ENCODE measurements around the gene ROR2. TPM values are rescaled to one million over a fixed set of nuclear protein-coding genes. Genes with fewer than 3 reads are reported as not detected.

ROR2 gene
- total and polyA plus RNA-seq, 2 donors (not counting 3 experiments of a cell fraction or from before 2014, with no cell fraction given): not detected

DNA sequence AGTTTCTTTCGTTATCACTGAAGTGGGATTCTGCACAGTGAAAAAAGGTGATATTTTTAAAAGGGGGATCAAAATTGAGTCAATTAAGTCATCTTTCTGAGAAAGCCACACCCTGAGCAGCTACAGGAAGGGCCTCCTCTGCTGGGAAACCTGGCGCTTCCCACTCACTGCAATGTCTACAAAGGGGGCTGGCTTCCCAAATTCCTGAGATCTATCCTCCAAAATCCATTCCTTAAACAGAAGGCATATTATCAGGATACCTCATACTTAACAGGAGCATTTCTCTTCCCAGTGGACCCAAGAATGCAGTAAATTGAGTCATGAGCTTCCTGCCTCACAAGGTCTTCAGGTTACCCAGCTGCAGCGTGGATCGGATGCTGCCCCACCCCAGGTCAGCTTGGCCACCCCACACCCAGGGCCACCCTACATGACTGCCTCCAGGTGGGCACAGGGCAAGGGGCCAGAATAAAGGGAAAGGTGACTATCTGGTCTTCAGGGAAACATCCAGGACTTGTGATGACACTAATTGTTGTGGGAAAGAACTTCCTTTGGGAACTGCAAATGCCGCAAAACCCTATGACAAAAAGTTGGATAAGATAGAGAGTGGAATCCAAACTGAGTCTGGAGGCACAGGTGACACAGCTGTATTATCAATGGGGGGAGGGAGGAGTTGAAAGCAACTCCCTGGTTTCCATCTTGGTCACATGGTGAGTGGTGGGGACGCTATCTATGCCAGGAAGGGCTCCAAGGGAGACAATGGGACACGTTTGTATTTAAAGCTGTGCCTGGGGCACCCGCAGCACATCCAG lies 42.3 kb downstream of the ROR2 start:
- no peak for FAIRE-seq
- CTCF ChIA-PET: no interaction called here
- POLR2A ChIA-PET: no interaction called here

GRCh38 chr9:91905991-91906469 lies 44.0 kb downstream of the ROR2 start:
- ChIA-PET CTCF (no interaction called here), POLR2A (no interaction called here)
- Histone ChIP-seq H3K4me2 (ENCODE audit: insufficient read depth, low read length) (no peak overlapping the region), H3K36me3 (ENCODE audit: control insufficient read depth in 2 of 2, extremely low read depth in 1 of 2, insufficient read depth in 2 of 2, low read length in 2 of 2) (no peaks in the 10 kb centered on the region), H4K20me1 (replicated peaks; ENCODE audit: control insufficient read depth, extremely low read depth, insufficient read depth, low read length) (no peaks in the 10 kb centered on the region), H3K79me2 (ENCODE audit: control insufficient read depth, insufficient read depth, low read length) (no peaks in the 10 kb centered on the region), H3K9ac (replicated peaks; ENCODE audit: extremely low read depth, insufficient read depth, low read length) (no peak overlapping the region), H3K9me1 (replicated peaks; ENCODE audit: control insufficient read depth, extremely low read depth, insufficient read depth, low read length) (no peaks in the 10 kb centered on the region), H3K4me3 (replicated peaks in 1 of 3; ENCODE audit: insufficient read depth in 1 of 3, low read depth in 1 of 3, low read length in 3 of 3) (no peak overlapping the region), H3K27me3 (ENCODE audit: control insufficient read depth in 2 of 2, insufficient read depth in 2 of 2, low read length in 2 of 2) (no peaks in the 10 kb centered on the region), H2AFZ (ENCODE audit: low read depth, low read length) (no peak overlapping the region), H3K9me3 (replicated peaks; ENCODE audit: control insufficient read depth, insufficient read depth, low read length) (no peaks in the 10 kb centered on the region), H3K4me1 (ENCODE audit: control insufficient read depth, extremely low read depth, insufficient read depth, low read length) (no peaks in the 10 kb centered on the region), H3K27ac (ENCODE audit: insufficient read depth, low read depth, low read length) (no peak overlapping the region)
- FAIRE-seq (no peak), DNase-seq (ENCODE audit: low read depth, low spot score) (no peak)
- intact Hi-C loops (cut with micrococcal nuclease): no loop called here
- dilution Hi-C loops (cut with MboI; ENCODE audit: extremely low pct_ligation_motif_present, low sequenced_read_pairs): no loop called here
- no peak for TF ChIP-seq MYC (IDR thresholded peaks at IDR 0.05; ENCODE audit: low read depth, low read length)
- TF ChIP-seq GATA2 (IDR thresholded peaks at IDR 0.05; ENCODE audit: insufficient read depth, insufficient read length, low read depth, low read length): no peak
- TF ChIP-seq POLR2AphosphoS5 (IDR thresholded peaks at IDR 0.05; ENCODE audit: insufficient read depth, low read depth, low read length): no peak
- no peak for TF ChIP-seq POLR2A (IDR thresholded peaks at IDR 0.05; ENCODE audit: low read depth, low read length)
- TF ChIP-seq FOS (IDR thresholded peaks at IDR 0.05; ENCODE audit: borderline replicate concordance, insufficient read depth, low read length): no peak
- TF ChIP-seq JUN (IDR thresholded peaks at IDR 0.05; ENCODE audit: borderline replicate concordance, insufficient read depth, insufficient read length, low read depth): no peak
- no peak for TF ChIP-seq CTCF (IDR thresholded peaks at IDR 0.05; ENCODE audit: extremely low read depth in 1 of 2, insufficient read depth in 1 of 2, low read depth in 1 of 2, low read length in 2 of 2)
- TF ChIP-seq EZH2 (IDR thresholded peaks at IDR 0.05; ENCODE audit: borderline replicate concordance, low read depth, low read length, severe bottlenecking): no peak
- TF ChIP-seq MAX (IDR thresholded peaks at IDR 0.05; ENCODE audit: insufficient read depth, insufficient read length): no peak
- no TSS peak for BruUV-seq (replicated peaks)

More for the DNA sequence above, 42.3 kb downstream of the ROR2 start:
- dilution Hi-C loops (cut with MboI; ENCODE audit: extremely low pct_ligation_motif_present, low sequenced_read_pairs) (no loop called here), intact Hi-C loops (cut with micrococcal nuclease) (no loop called here)
- Histone ChIP-seq H3K27ac (ENCODE audit: insufficient read depth, low read depth, low read length) (no peak overlapping the region), H3K9ac (replicated peaks; ENCODE audit: extremely low read depth, insufficient read depth, low read length) (no peak overlapping the region), H3K79me2 (ENCODE audit: control insufficient read depth, insufficient read depth, low read length) (no peaks in the 10 kb centered on the region), H3K9me1 (replicated peaks; ENCODE audit: control insufficient read depth, extremely low read depth, insufficient read depth, low read length) (no peaks in the 10 kb centered on the region), H4K20me1 (replicated peaks; ENCODE audit: control insufficient read depth, extremely low read depth, insufficient read depth, low read length) (no peaks in the 10 kb centered on the region), H2AFZ (ENCODE audit: low read depth, low read length) (no peak overlapping the region), H3K36me3 (ENCODE audit: control insufficient read depth in 2 of 2, extremely low read depth in 1 of 2, insufficient read depth in 2 of 2, low read length in 2 of 2) (no peaks in the 10 kb centered on the region), H3K27me3 (ENCODE audit: control insufficient read depth in 2 of 2, insufficient read depth in 2 of 2, low read length in 2 of 2) (no peaks in the 10 kb centered on the region), H3K4me1 (ENCODE audit: control insufficient read depth, extremely low read depth, insufficient read depth, low read length) (no peaks in the 10 kb centered on the region), H3K4me3 (replicated peaks in 1 of 3; ENCODE audit: insufficient read depth in 1 of 3, low read depth in 1 of 3, low read length in 3 of 3) (no peak overlapping the region), H3K9me3 (replicated peaks; ENCODE audit: control insufficient read depth, insufficient read depth, low read length) (no peaks in the 10 kb centered on the region), H3K4me2 (ENCODE audit: insufficient read depth, low read length) (no peak overlapping the region)
- no peak for DNase-seq (ENCODE audit: low read depth, low spot score)
- TF ChIP-seq POLR2AphosphoS5 (IDR thresholded peaks at IDR 0.05; ENCODE audit: insufficient read depth, low read depth, low read length): no peak
- no peak for TF ChIP-seq JUN (IDR thresholded peaks at IDR 0.05; ENCODE audit: borderline replicate concordance, insufficient read depth, insufficient read length, low read depth)
- TF ChIP-seq POLR2A (IDR thresholded peaks at IDR 0.05; ENCODE audit: low read depth, low read length): no peak
- TF ChIP-seq MYC (IDR thresholded peaks at IDR 0.05; ENCODE audit: low read depth, low read length): no peak
- TF ChIP-seq EZH2 (IDR thresholded peaks at IDR 0.05; ENCODE audit: borderline replicate concordance, low read depth, low read length, severe bottlenecking): no peak
- BruUV-seq (replicated peaks): no TSS peak

All from endothelial cell of umbilical vein (primary cell).